Keratinocyte (primary cell): ENCODE results near the gene NPRL2. TPM values are rescaled to one million over a fixed set of nuclear protein-coding genes. Genes with fewer than 3 reads are reported as not detected.

ENCODE experiments used
- DNase-seq: peaks from one replicate; pipeline ENCODE4 v3.0.0-alpha.2; 2011; ENCODE audit warnings: low read depth, missing footprints, low spot score
- FAIRE-seq: peaks from 2 replicates; lab custom pipeline; 2011; peaks lifted over from hg19 to GRCh38; lab: Jason Lieb, UNC
- H2AFZ ChIP-seq: 2 replicates; pipeline ENCODE4 v1.6.0; 2012; ENCODE audit warnings: low read length, control low read depth, inconsistent platforms; ENCODE audit not compliant: control insufficient read depth
- H3K27ac ChIP-seq: 2 replicates; pipeline ENCODE4 v1.5.1; 2011; ENCODE audit warnings: low read length; ENCODE audit not compliant: control insufficient read depth, insufficient read depth
- H3K27me3 ChIP-seq: 3 replicates; pipeline ENCODE4 v1.6.0; 2011; ENCODE audit warnings: low read length; ENCODE audit not compliant: control insufficient read depth, insufficient read depth; ENCODE audit errors: extremely low read depth
- H3K36me3 ChIP-seq, 2 experiments: 2 replicates in 1 of 2; 3 replicates in 1 of 2; pipeline ENCODE4 v1.5.1; 2011; ENCODE audit warnings: low read length in 2 of 2, mild to moderate bottlenecking in 1 of 2; ENCODE audit not compliant: control insufficient read depth in 2 of 2, insufficient read depth in 2 of 2; ENCODE audit errors: extremely low read depth in 1 of 2
- H3K4me1 ChIP-seq: 3 replicates; pipeline ENCODE4 v1.5.1; 2011; ENCODE audit warnings: low read length; ENCODE audit not compliant: control insufficient read depth, insufficient read depth; ENCODE audit errors: extremely low read depth
- H3K4me2 ChIP-seq: 3 replicates; pipeline ENCODE4 v1.6.0; 2011; ENCODE audit warnings: low read depth, low read length; ENCODE audit not compliant: control insufficient read depth, insufficient read depth; ENCODE audit errors: extremely low read depth
- H3K4me3 ChIP-seq, 3 experiments: fragments of 200-600 bp in 1 of 3; sonication (generic) in 1 of 3; 2 replicates in 2 of 3; 3 replicates in 1 of 3; pipeline ENCODE4 v1.5.1; 2011 to 2016; ENCODE audit warnings: low read length in 3 of 3, mild to moderate bottlenecking in 3 of 3, control low read depth in 2 of 3, inconsistent platforms in 1 of 3, low read depth in 1 of 3, mixed read lengths in 1 of 3, mixed run types in 1 of 3, moderate library complexity in 1 of 3; ENCODE audit not compliant: control insufficient read depth in 2 of 3, insufficient read depth in 2 of 3; ENCODE audit errors: extremely low read depth in 1 of 3
- H3K79me2 ChIP-seq: 2 replicates; pipeline ENCODE4 v1.6.0; 2012; ENCODE audit warnings: low read length; ENCODE audit not compliant: control insufficient read depth, insufficient read depth
- H3K9ac ChIP-seq: 3 replicates; pipeline ENCODE4 v1.6.0; 2011; ENCODE audit warnings: low read length; ENCODE audit not compliant: control insufficient read depth, insufficient read depth; ENCODE audit errors: extremely low read depth
- H3K9me1 ChIP-seq: 3 replicates; pipeline ENCODE4 v1.6.0; 2011; ENCODE audit warnings: low read length; ENCODE audit not compliant: control insufficient read depth, insufficient read depth; ENCODE audit errors: extremely low read depth
- H3K9me3 ChIP-seq: 2 replicates; pipeline ENCODE4 v1.5.1; 2012; ENCODE audit warnings: low read depth, low read length; ENCODE audit not compliant: control insufficient read depth
- H4K20me1 ChIP-seq: 3 replicates; pipeline ENCODE4 v1.6.0; 2011; ENCODE audit warnings: low read length; ENCODE audit not compliant: control insufficient read depth, insufficient read depth; ENCODE audit errors: extremely low read depth
- CTCF ChIP-seq, 3 experiments: IDR thresholded peaks in 1 of 3; conservative IDR thresholded peaks in 1 of 3; optimal IDR thresholded peaks in 1 of 3; 2 replicates in 2 of 3; 3 replicates in 1 of 3; pipeline versions ENCODE3 to v1.5.1; 2011; ENCODE audit warnings: low read length in 3 of 3, mild to moderate bottlenecking in 3 of 3, moderate library complexity in 2 of 3, control low read depth in 1 of 3, inconsistent platforms in 1 of 3; ENCODE audit not compliant: insufficient read depth in 2 of 3; ENCODE audit errors: extremely low read depth in 1 of 3
- EZH2 ChIP-seq: IDR thresholded peaks from one replicate; pipeline ENCODE4 v1.6.1; 2012; ENCODE audit warnings: inconsistent platforms, mild to moderate bottlenecking, low read length, moderate library complexity
- dilution Hi-C: fragments of 300-500 bp; cut with MboI; formaldehyde crosslinking; loops from one replicate; pipeline ENCODE4 v1.7.0; 2020; ENCODE audit warnings: low sequenced_read_pairs; ENCODE audit not compliant: extremely low pct_ligation_motif_present
- polyA plus RNA-seq, 5 experiments: library from polyadenylated mRNA; depleted of rRNA in 3 of 5; stranded (reverse) in 3 of 5; stranded (forward) in 1 of 5; unstranded in 1 of 5; fragments of >200 nt; gene quantifications; 1 replicate in 1 of 5; 2 replicates in 3 of 5; 3 replicates in 1 of 5; pipeline versions ENCODE4 v1.2.1 to v1.2.3, GENCODE V29; 2011 to 2012; ENCODE audit warnings: missing spikeins in 2 of 5, low read depth in 1 of 5, low replicate concordance in 1 of 5

NPRL2 gene
- polyA plus RNA-seq, 1 donor (not counting 4 experiments of a cell fraction or from before 2014, with no cell fraction given): 20.6 TPM

- DNase-seq: no peak
- Histone ChIP-seq H3K9me1 (no peaks in the 10 kb centered on the region), H3K27ac (no peak overlapping the region), H3K4me3 (no peak overlapping the region), H4K20me1 (no peaks in the 10 kb centered on the region), H3K4me1 (peaks cover 36% of the 10 kb centered on the region), H3K9ac (no peak overlapping the region), H2AFZ (no peak overlapping the region), H3K4me2 (no peak overlapping the region), H3K27me3 (no peaks in the 10 kb centered on the region), H3K9me3 (no peaks in the 10 kb centered on the region), H3K36me3 (no peaks in the 10 kb centered on the region), H3K79me2 (peaks cover 6% of the 10 kb centered on the region)
- dilution Hi-C loops: no loop called here
- no peak for FAIRE-seq
- TF ChIP-seq EZH2: no peak
- TF ChIP-seq CTCF (optimal IDR thresholded peaks at IDR 0.05 in 1 of 3, IDR thresholded peaks at IDR 0.05 in 1 of 3, conservative IDR thresholded peaks at IDR 0.05 in 1 of 3; ENCODE audit: extremely low read depth in 1 of 3, insufficient read depth in 2 of 3, low read length in 3 of 3): no peak
Measured at GRCh38 chr3:50341996-50342650, 8.5 kb downstream of the NPRL2 start.

- Histone ChIP-seq H3K9ac (no peak overlapping the region), H3K9me3 (no peaks in the 10 kb centered on the region), H3K4me1 (peaks cover 36% of the 10 kb centered on the region), H3K4me3 (no peak overlapping the region), H3K27ac (no peak overlapping the region), H3K27me3 (no peaks in the 10 kb centered on the region), H3K4me2 (no peak overlapping the region), H2AFZ (no peak overlapping the region), H3K9me1 (no peaks in the 10 kb centered on the region), H3K36me3 (no peaks in the 10 kb centered on the region), H3K79me2 (peaks cover 10% of the 10 kb centered on the region), H4K20me1 (no peaks in the 10 kb centered on the region)
- TF ChIP-seq EZH2 (no peak), CTCF (optimal IDR thresholded peaks at IDR 0.05 in 1 of 3, IDR thresholded peaks at IDR 0.05 in 1 of 3, conservative IDR thresholded peaks at IDR 0.05 in 1 of 3; ENCODE audit: extremely low read depth in 1 of 3, insufficient read depth in 2 of 3, low read length in 3 of 3) (no peak)
- DNase-seq: no peak
- no peak for FAIRE-seq
- dilution Hi-C loops: no loop called here
Measured at GRCh38 chr3:50341537-50341936, 9.0 kb downstream of the NPRL2 start.
